Measurements from ENCODE around the gene PRDM5.

- TF ChIP-seq CTCF (IDR thresholded peaks at IDR 0.05), result no peak
- no peak for TF ChIP-seq POLR2A (IDR thresholded peaks at IDR 0.05)
Measured at GRCh38 chr4:120871173-120871572, 51.4 kb downstream of the PRDM5 start.

Data from thyroid gland (tissue), 4 donors.